Measurements from ENCODE around the gene KIAA1958.
"Not testable (repeated sequence)": the region's sequence is repeated elsewhere in the genome, so short reads cannot be mapped to it uniquely, and the experiment has no call there.

Gene KIAA1958

GRCh38 chr9:112581469-112582176 is 95.0 kb downstream of the KIAA1958 start:
- H3K4me3 ChIP-seq (ENCODE audit: low read depth, low read length), result no peak overlapping the region
- no peaks in the 10 kb centered on the region for H3K36me3 ChIP-seq (replicated peaks)
- in situ Hi-C loops (cut with HindIII; ENCODE audit: low pct_ligation_motif_present, low sequenced_read_pairs), result no loop called here
- no peak overlapping the region for H3K27ac ChIP-seq
- no peaks in the 10 kb centered on the region for H3K27me3 ChIP-seq (replicated peaks)
- TF ChIP-seq CTCF (IDR thresholded peaks at IDR 0.05; ENCODE audit: low read depth, low read length, missing control alignments), result no peak
- no peak for DNase-seq

GRCh38 chr9:112582371-112583262 is 96.0 kb downstream of the KIAA1958 start:
- H3K36me3 ChIP-seq (replicated peaks), result no peaks in the 10 kb centered on the region
- in situ Hi-C loops (cut with HindIII; ENCODE audit: low pct_ligation_motif_present, low sequenced_read_pairs), result no loop called here
- DNase-seq, result no peak

GRCh38 chr9:112586599-112587155 is 100.0 kb downstream of the KIAA1958 start:
- no peak overlapping the region for H3K4me3 ChIP-seq (ENCODE audit: low read depth, low read length)
- no peak for TF ChIP-seq CTCF (IDR thresholded peaks at IDR 0.05; ENCODE audit: low read depth, low read length, missing control alignments)
- in situ Hi-C loops (cut with HindIII; ENCODE audit: low pct_ligation_motif_present, low sequenced_read_pairs), result no loop called here
- no peaks in the 10 kb centered on the region for H3K36me3 ChIP-seq (replicated peaks)
- no peak for DNase-seq
- no peak overlapping the region for H3K27ac ChIP-seq
- no peaks in the 10 kb centered on the region for H3K27me3 ChIP-seq (replicated peaks)

More at GRCh38 chr9:112582371-112583262, 96.0 kb downstream of the KIAA1958 start:
- no peak overlapping the region for H3K27ac ChIP-seq
- no peak for TF ChIP-seq CTCF (IDR thresholded peaks at IDR 0.05; ENCODE audit: low read depth, low read length, missing control alignments)
- no peak overlapping the region for H3K4me3 ChIP-seq (ENCODE audit: low read depth, low read length)
- no peaks in the 10 kb centered on the region for H3K27me3 ChIP-seq (replicated peaks)

- in situ Hi-C loops (cut with HindIII; ENCODE audit: low pct_ligation_motif_present, low sequenced_read_pairs); H3K27me3 ChIP-seq (replicated peaks); DNase-seq; H3K4me3 ChIP-seq (ENCODE audit: low read depth, low read length); H3K27ac ChIP-seq; H3K36me3 ChIP-seq (replicated peaks): not testable (repeated sequence)
Observed at GRCh38 chr9:112591875-112592274, 105.2 kb downstream of the KIAA1958 start.

GRCh38 chr9:112599732-112600131 is 113.1 kb downstream of the KIAA1958 start:
- in situ Hi-C loops (cut with HindIII; ENCODE audit: low pct_ligation_motif_present, low sequenced_read_pairs), result no loop called here
- no peak for DNase-seq
- no peak for TF ChIP-seq CTCF (IDR thresholded peaks at IDR 0.05; ENCODE audit: low read depth, low read length, missing control alignments)
- no peak overlapping the region for H3K4me3 ChIP-seq (ENCODE audit: low read depth, low read length)
- no peaks in the 10 kb centered on the region for H3K27me3 ChIP-seq (replicated peaks)
- no peaks in the 10 kb centered on the region for H3K36me3 ChIP-seq (replicated peaks)
- H3K27ac ChIP-seq, result no peak overlapping the region

- Histone ChIP-seq H3K27me3 (replicated peaks) (no peaks in the 10 kb centered on the region), H3K4me3 (ENCODE audit: low read depth, low read length) (no peak overlapping the region), H3K36me3 (replicated peaks) (no peaks in the 10 kb centered on the region), H3K27ac (no peak overlapping the region)
- no peak for TF ChIP-seq CTCF (IDR thresholded peaks at IDR 0.05; ENCODE audit: low read depth, low read length, missing control alignments)
- DNase-seq, result no peak
- in situ Hi-C loops (cut with HindIII; ENCODE audit: low pct_ligation_motif_present, low sequenced_read_pairs), result no loop called here
Observed at GRCh38 chr9:112601636-112602035, 115.0 kb downstream of the KIAA1958 start.

Data from brain microvascular endothelial cell (primary cell).